Gastrocnemius medialis (tissue), 4 donors: Measurements from ENCODE around the gene GNPNAT1.

Experiments
- POLR2A ChIP-seq, 2 donors: fragments of 450-650 bp; IDR thresholded peaks; one replicate each; pipeline ENCODE4 v1.6.1; 2017; ENCODE audit warnings: antibody characterized with exemption in 2 of 2, mild to moderate bottlenecking in 2 of 2, moderate library complexity in 2 of 2
- TF ChIP-seq, protein P1 (sequence below), 5 experiments: fragments of 450-650 bp in 3 of 5; fragments of 200-600 bp in 2 of 5; sonication (generic) in 2 of 5; IDR thresholded peaks in 4 of 5; conservative IDR thresholded peaks in 1 of 5; 1 replicate in 4 of 5; 2 replicates in 1 of 5; pipeline ENCODE4 v1.5.1; 2016 to 2019; ENCODE audit warnings: antibody characterized with exemption in 5 of 5, mild to moderate bottlenecking in 3 of 5, moderate library complexity in 3 of 5

GRCh38 chr14:52735921-52736489 lies 55.4 kb downstream of the GNPNAT1 start:
- TF ChIP-seq, protein P1, sequence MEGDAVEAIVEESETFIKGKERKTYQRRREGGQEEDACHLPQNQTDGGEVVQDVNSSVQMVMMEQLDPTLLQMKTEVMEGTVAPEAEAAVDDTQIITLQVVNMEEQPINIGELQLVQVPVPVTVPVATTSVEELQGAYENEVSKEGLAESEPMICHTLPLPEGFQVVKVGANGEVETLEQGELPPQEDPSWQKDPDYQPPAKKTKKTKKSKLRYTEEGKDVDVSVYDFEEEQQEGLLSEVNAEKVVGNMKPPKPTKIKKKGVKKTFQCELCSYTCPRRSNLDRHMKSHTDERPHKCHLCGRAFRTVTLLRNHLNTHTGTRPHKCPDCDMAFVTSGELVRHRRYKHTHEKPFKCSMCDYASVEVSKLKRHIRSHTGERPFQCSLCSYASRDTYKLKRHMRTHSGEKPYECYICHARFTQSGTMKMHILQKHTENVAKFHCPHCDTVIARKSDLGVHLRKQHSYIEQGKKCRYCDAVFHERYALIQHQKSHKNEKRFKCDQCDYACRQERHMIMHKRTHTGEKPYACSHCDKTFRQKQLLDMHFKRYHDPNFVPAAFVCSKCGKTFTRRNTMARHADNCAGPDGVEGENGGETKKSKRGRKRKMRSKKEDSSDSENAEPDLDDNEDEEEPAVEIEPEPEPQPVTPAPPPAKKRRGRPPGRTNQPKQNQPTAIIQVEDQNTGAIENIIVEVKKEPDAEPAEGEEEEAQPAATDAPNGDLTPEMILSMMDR (IDR thresholded peaks at IDR 0.05 in 4 of 5, conservative IDR thresholded peaks at IDR 0.05 in 1 of 5), result no peak
- no peak for TF ChIP-seq POLR2A (IDR thresholded peaks at IDR 0.05)
